SK-N-SH treated with all-trans-retinoic acid at 6 μM for 48 hours (cell line): ENCODE results near the gene RXRA.

Experiments
- ATAC-seq: fragments of 200-7000 bp; cut with Tn5 transposase; 3 replicates; pipeline ENCODE4 v1.9.1; 2020; ENCODE audit warnings: mild to moderate bottlenecking, moderate library complexity
- ARNTL ChIP-seq: fragments of 450-650 bp; formaldehyde crosslinking; IDR thresholded peaks from 2 replicates; pipeline ENCODE4 v1.5.0; 2020; ENCODE audit warnings: low read depth, mild to moderate bottlenecking, moderate library complexity, borderline replicate concordance
- BACH2 ChIP-seq: fragments of 250-450 bp; sonication (Bioruptor Pico); IDR thresholded peaks from 2 replicates; pipeline ENCODE4 v1.9.0; 2021; ENCODE audit warnings: mild to moderate bottlenecking, borderline replicate concordance
- CSDC2 ChIP-seq: fragments of 250-450 bp; sonication (Bioruptor Pico); IDR thresholded peaks from 2 replicates; pipeline ENCODE4 v1.5.0; 2020; ENCODE audit warnings: mild to moderate bottlenecking, moderate library complexity
- ESRRG ChIP-seq: fragments of 250-450 bp; sonication (Bioruptor Pico); IDR thresholded peaks from 2 replicates; pipeline ENCODE4 v1.6.1; 2021; ENCODE audit warnings: mild to moderate bottlenecking
- GLIS3 ChIP-seq: fragments of 250-450 bp; sonication (Bioruptor Pico); IDR thresholded peaks from 2 replicates; pipeline ENCODE4 v1.5.0; 2020; ENCODE audit warnings: mild to moderate bottlenecking, moderate library complexity
- ISL1 ChIP-seq: fragments of 250-450 bp; sonication (Bioruptor Pico); IDR thresholded peaks from 2 replicates; pipeline ENCODE4 v2.1.2; 2022; ENCODE audit warnings: mild to moderate bottlenecking, moderate library complexity
- PPARA ChIP-seq: fragments of 250-450 bp; sonication (Bioruptor Pico); IDR thresholded peaks from 2 replicates; pipeline ENCODE4 v1.5.0; 2020; ENCODE audit warnings: mild to moderate bottlenecking, borderline replicate concordance
- RARB ChIP-seq: fragments of 250-450 bp; sonication (Bioruptor Pico); IDR thresholded peaks from 2 replicates; pipeline ENCODE4 v1.8.0; 2021; ENCODE audit warnings: mild to moderate bottlenecking, moderate library complexity
- SNAI2 ChIP-seq: fragments of 250-450 bp; sonication (Bioruptor Pico); IDR thresholded peaks from 2 replicates; pipeline ENCODE4 v1.5.0; 2020; ENCODE audit warnings: mild to moderate bottlenecking, moderate library complexity
- TCF4 ChIP-seq: fragments of 250-450 bp; sonication (Bioruptor Pico); IDR thresholded peaks from 2 replicates; pipeline ENCODE4 v1.8.0; 2021; ENCODE audit warnings: mild to moderate bottlenecking, moderate library complexity, borderline replicate concordance
- ZC3H10 ChIP-seq: fragments of 250-450 bp; sonication (Bioruptor Pico); IDR thresholded peaks from 2 replicates; pipeline ENCODE4 v1.5.1; 2021; ENCODE audit warnings: mild to moderate bottlenecking, moderate library complexity
- ZFP30 ChIP-seq: fragments of 450-650 bp; formaldehyde crosslinking; IDR thresholded peaks from 2 replicates; pipeline ENCODE4 v1.5.0; 2022; ENCODE audit warnings: mild to moderate bottlenecking, moderate library complexity
- ZNF565 ChIP-seq: fragments of 450-650 bp; formaldehyde crosslinking; conservative IDR thresholded peaks from 2 replicates; pipeline ENCODE4 v1.5.0; 2020; ENCODE audit warnings: low read depth, mild to moderate bottlenecking, moderate library complexity
- ZNF70 ChIP-seq: fragments of 450-650 bp; formaldehyde crosslinking; IDR thresholded peaks from 2 replicates; pipeline ENCODE4 v1.5.0; 2020; ENCODE audit warnings: mild to moderate bottlenecking, moderate library complexity
- ZNF8 ChIP-seq: fragments of 450-650 bp; formaldehyde crosslinking; IDR thresholded peaks from 2 replicates; pipeline ENCODE4 v1.5.0; 2020; ENCODE audit warnings: mild to moderate bottlenecking, moderate library complexity
- TF ChIP-seq, protein P1 (sequence below): fragments of 250-450 bp; sonication (Bioruptor Pico); IDR thresholded peaks from 2 replicates; pipeline ENCODE4 v1.8.0; 2021; ENCODE audit warnings: low read depth, mild to moderate bottlenecking, moderate library complexity, borderline replicate concordance
- TF ChIP-seq, protein P2 (sequence below): fragments of 250-450 bp; sonication (Bioruptor Pico); IDR thresholded peaks from 2 replicates; pipeline ENCODE4 v1.5.0; 2020; ENCODE audit warnings: mild to moderate bottlenecking, moderate library complexity
- TF ChIP-seq, protein P3 (sequence below): fragments of 250-450 bp; sonication (Bioruptor Pico); IDR thresholded peaks from 2 replicates; pipeline ENCODE4 v1.5.1; 2020; ENCODE audit warnings: low read depth, mild to moderate bottlenecking, moderate library complexity
- TF ChIP-seq, protein P4 (sequence below): fragments of 250-450 bp; sonication (Bioruptor Pico); IDR thresholded peaks from 2 replicates; pipeline ENCODE4 v1.5.1; 2021; ENCODE audit warnings: mild to moderate bottlenecking, moderate library complexity
- TF ChIP-seq, protein P5 (sequence below): fragments of 250-450 bp; sonication (Bioruptor Pico); IDR thresholded peaks from 2 replicates; pipeline ENCODE4 v1.8.0; 2020; ENCODE audit warnings: mild to moderate bottlenecking, moderate library complexity, borderline replicate concordance

RXRA gene

DNA sequence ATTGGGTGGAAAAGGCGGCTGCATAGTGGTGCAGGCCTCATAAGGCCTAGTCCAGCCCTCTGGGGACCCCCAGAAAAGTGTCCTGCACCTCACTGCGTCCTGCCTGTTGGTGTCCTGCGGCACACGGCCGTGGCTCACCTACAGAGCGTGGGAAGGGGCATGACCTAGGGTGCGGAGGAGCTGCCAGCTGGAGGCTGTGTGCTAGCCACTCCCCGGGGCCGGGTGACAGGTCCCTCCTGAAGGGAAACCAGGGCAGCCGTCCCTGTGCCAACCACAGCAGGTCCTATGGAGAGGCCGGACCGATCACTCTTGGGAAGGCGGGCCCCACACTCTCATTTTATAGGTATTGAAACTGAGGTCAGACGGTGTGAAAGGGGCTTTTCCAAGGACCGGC is 150.7 kb downstream of the RXRA start:
- TF ChIP-seq ZNF70 (CRISPR knock-in tag) = no peak
- no peak for TF ChIP-seq SNAI2
- TF ChIP-seq, protein P1, sequence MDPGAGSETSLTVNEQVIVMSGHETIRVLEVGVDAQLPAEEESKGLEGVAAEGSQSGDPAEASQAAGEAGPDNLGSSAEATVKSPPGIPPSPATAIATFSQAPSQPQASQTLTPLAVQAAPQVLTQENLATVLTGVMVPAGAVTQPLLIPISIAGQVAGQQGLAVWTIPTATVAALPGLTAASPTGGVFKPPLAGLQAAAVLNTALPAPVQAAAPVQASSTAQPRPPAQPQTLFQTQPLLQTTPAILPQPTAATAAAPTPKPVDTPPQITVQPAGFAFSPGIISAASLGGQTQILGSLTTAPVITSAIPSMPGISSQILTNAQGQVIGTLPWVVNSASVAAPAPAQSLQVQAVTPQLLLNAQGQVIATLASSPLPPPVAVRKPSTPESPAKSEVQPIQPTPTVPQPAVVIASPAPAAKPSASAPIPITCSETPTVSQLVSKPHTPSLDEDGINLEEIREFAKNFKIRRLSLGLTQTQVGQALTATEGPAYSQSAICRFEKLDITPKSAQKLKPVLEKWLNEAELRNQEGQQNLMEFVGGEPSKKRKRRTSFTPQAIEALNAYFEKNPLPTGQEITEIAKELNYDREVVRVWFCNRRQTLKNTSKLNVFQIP = no peak
- TF ChIP-seq, protein P2, sequence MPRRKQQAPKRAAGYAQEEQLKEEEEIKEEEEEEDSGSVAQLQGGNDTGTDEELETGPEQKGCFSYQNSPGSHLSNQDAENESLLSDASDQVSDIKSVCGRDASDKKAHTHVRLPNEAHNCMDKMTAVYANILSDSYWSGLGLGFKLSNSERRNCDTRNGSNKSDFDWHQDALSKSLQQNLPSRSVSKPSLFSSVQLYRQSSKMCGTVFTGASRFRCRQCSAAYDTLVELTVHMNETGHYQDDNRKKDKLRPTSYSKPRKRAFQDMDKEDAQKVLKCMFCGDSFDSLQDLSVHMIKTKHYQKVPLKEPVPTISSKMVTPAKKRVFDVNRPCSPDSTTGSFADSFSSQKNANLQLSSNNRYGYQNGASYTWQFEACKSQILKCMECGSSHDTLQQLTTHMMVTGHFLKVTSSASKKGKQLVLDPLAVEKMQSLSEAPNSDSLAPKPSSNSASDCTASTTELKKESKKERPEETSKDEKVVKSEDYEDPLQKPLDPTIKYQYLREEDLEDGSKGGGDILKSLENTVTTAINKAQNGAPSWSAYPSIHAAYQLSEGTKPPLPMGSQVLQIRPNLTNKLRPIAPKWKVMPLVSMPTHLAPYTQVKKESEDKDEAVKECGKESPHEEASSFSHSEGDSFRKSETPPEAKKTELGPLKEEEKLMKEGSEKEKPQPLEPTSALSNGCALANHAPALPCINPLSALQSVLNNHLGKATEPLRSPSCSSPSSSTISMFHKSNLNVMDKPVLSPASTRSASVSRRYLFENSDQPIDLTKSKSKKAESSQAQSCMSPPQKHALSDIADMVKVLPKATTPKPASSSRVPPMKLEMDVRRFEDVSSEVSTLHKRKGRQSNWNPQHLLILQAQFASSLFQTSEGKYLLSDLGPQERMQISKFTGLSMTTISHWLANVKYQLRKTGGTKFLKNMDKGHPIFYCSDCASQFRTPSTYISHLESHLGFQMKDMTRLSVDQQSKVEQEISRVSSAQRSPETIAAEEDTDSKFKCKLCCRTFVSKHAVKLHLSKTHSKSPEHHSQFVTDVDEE (CRISPR knock-in tag) = no peak
- no peak for TF ChIP-seq ARNTL
- TF ChIP-seq ZC3H10 = no peak
- no peak for TF ChIP-seq ISL1 (CRISPR knock-in tag)
- no peak for TF ChIP-seq PPARA
- TF ChIP-seq RARB (CRISPR knock-in tag) = no peak
- no peak for TF ChIP-seq CSDC2 (CRISPR knock-in tag)
- no peak for TF ChIP-seq ESRRG (CRISPR knock-in tag)
- TF ChIP-seq, protein P3, sequence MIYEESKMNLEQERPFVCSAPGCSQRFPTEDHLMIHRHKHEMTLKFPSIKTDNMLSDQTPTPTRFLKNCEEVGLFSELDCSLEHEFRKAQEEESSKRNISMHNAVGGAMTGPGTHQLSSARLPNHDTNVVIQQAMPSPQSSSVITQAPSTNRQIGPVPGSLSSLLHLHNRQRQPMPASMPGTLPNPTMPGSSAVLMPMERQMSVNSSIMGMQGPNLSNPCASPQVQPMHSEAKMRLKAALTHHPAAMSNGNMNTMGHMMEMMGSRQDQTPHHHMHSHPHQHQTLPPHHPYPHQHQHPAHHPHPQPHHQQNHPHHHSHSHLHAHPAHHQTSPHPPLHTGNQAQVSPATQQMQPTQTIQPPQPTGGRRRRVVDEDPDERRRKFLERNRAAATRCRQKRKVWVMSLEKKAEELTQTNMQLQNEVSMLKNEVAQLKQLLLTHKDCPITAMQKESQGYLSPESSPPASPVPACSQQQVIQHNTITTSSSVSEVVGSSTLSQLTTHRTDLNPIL (CRISPR knock-in tag) = no peak
- TF ChIP-seq GLIS3 (CRISPR knock-in tag) = no peak
- no peak for TF ChIP-seq ZNF8
- TF ChIP-seq, protein P4, sequence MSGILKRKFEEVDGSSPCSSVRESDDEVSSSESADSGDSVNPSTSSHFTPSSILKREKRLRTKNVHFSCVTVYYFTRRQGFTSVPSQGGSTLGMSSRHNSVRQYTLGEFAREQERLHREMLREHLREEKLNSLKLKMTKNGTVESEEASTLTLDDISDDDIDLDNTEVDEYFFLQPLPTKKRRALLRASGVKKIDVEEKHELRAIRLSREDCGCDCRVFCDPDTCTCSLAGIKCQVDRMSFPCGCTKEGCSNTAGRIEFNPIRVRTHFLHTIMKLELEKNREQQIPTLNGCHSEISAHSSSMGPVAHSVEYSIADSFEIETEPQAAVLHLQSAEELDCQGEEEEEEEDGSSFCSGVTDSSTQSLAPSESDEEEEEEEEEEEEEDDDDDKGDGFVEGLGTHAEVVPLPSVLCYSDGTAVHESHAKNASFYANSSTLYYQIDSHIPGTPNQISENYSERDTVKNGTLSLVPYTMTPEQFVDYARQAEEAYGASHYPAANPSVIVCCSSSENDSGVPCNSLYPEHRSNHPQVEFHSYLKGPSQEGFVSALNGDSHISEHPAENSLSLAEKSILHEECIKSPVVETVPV (CRISPR knock-in tag) = no peak
- no peak for TF ChIP-seq ZFP30 (CRISPR knock-in tag)
- ATAC-seq = no peak

DNA sequence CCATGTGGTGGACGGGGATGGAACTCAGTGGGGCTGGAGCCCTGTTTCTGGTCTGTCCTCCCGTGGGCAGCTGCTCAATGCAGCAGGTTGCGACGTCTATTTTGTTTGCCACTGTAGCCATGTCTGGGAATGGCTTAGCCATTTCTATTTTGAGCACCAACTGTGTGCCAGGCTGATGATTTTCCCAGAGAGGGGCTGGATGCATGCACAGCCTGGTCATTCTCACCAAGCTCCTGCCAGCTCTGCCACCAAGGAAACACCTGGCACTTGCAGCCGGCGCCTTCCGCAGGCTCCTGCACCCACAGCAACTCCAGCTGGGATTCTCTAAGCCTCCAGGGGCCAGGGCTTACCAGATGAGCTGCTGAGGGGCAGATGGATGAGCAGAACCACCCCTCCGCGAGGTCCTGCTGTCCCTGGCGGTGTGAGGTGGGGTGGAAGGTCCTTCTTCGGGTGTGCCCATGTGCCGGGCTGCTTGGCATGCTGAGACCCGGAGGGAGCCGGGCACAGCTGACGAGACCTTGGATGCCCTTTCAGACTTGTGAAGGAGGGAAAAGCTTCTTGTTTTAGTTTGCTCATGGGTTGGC is 151.2 kb downstream of the RXRA start:
- TF ChIP-seq GLIS3 (CRISPR knock-in tag) (no peak), ZNF8 (no peak), ZNF565 (CRISPR knock-in tag) (no peak), ESRRG (CRISPR knock-in tag) (no peak), CSDC2 (CRISPR knock-in tag) (no peak), ZNF70 (CRISPR knock-in tag) (no peak), ZFP30 (CRISPR knock-in tag) (no peak), RARB (CRISPR knock-in tag) (no peak), TCF4 (CRISPR knock-in tag) (no peak), ISL1 (CRISPR knock-in tag) (no peak), BACH2 (CRISPR knock-in tag) (no peak), ZC3H10 (no peak)
- TF ChIP-seq, protein P5, sequence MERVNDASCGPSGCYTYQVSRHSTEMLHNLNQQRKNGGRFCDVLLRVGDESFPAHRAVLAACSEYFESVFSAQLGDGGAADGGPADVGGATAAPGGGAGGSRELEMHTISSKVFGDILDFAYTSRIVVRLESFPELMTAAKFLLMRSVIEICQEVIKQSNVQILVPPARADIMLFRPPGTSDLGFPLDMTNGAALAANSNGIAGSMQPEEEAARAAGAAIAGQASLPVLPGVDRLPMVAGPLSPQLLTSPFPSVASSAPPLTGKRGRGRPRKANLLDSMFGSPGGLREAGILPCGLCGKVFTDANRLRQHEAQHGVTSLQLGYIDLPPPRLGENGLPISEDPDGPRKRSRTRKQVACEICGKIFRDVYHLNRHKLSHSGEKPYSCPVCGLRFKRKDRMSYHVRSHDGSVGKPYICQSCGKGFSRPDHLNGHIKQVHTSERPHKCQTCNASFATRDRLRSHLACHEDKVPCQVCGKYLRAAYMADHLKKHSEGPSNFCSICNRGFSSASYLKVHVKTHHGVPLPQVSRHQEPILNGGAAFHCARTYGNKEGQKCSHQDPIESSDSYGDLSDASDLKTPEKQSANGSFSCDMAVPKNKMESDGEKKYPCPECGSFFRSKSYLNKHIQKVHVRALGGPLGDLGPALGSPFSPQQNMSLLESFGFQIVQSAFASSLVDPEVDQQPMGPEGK (CRISPR knock-in tag) = no peak
- TF ChIP-seq, protein P3 (CRISPR knock-in tag) = no peak
- no peak for ATAC-seq

DNA sequence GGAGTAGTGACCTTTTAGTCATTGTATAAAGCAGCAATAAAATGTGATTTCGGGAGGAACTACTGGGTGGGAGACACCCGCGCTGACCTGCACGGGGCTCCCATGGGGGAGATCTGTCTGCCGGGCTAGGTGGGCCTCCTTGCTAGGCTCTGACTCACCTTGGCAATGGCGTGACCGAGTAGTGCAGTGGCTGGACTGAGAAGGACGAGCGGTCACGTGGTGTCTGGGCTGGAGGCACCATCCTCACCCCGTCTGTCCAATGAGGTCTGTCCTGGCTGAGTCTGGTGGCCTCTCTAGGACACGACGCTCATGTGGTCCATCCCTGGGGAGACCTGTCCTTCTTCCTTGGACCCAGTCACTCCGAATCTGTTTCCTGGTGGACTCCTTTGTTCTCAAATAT is 151.7 kb downstream of the RXRA start:
- ATAC-seq = no peak
- TF ChIP-seq ESRRG (CRISPR knock-in tag) = no peak
- no peak for TF ChIP-seq ZNF565 (CRISPR knock-in tag)
- TF ChIP-seq CSDC2 (CRISPR knock-in tag) = no peak
- TF ChIP-seq, protein P5 (CRISPR knock-in tag) = no peak
- no peak for TF ChIP-seq TCF4 (CRISPR knock-in tag)
- TF ChIP-seq, protein P4 (CRISPR knock-in tag) = no peak
- no peak for TF ChIP-seq ISL1 (CRISPR knock-in tag)
- no peak for TF ChIP-seq ZFP30 (CRISPR knock-in tag)
- no peak for TF ChIP-seq ZNF8
- TF ChIP-seq, protein P3 (CRISPR knock-in tag) = no peak
- TF ChIP-seq ARNTL = no peak
- TF ChIP-seq GLIS3 (CRISPR knock-in tag) = no peak
- TF ChIP-seq SNAI2 = no peak
